Activated CD4-positive, alpha-beta memory T cell treated with anti-CD3 and anti-CD28 coated beads, Interleukin-2, amount 10 ng/mL, durations not matched to agents 7 days and 5 days (primary cell): ENCODE measurements around the gene MCMBP. TPM values are rescaled to one million over a fixed set of nuclear protein-coding genes. Genes with fewer than 3 reads are reported as not detected.
"Not testable (repeated sequence)": the region's sequence is repeated elsewhere in the genome, so short reads cannot be mapped to it uniquely, and the experiment has no call there.

Source experiments
- CTCF ChIA-PET: fragments of 350-600 bp; sonication (Branson Sonifier 250); formaldehyde crosslinking; loops from one replicate; lab custom pipeline; 2021; ENCODE audit warnings: antibody characterized with exemption, inconsistent platforms; lab: Charles Lee
- POLR2A ChIA-PET: fragments of 350-600 bp; sonication (Branson Sonifier 250); formaldehyde crosslinking; loops from one replicate; lab custom pipeline; 2021; ENCODE audit warnings: antibody characterized with exemption; lab: Charles Lee
- DNase-seq: peaks from one replicate; pipeline ENCODE4 v3.0.0-alpha.2; 2020
- H3K27ac Mint-ChIP-seq: one replicate; pipeline ENCODE4 v1.8.0; 2021; ENCODE audit warnings: mild to moderate bottlenecking, mixed read lengths
- H3K27me3 Mint-ChIP-seq: one replicate; pipeline ENCODE4 v1.8.0; 2021; ENCODE audit warnings: mixed read lengths
- H3K36me3 Mint-ChIP-seq: one replicate; pipeline ENCODE4 v1.8.0; 2021; ENCODE audit warnings: low read depth, mixed read lengths
- H3K4me1 Mint-ChIP-seq: one replicate; pipeline ENCODE4 v1.8.0; 2021; ENCODE audit warnings: mixed read lengths
- H3K4me3 Mint-ChIP-seq: one replicate; pipeline ENCODE4 v1.8.0; 2021; ENCODE audit warnings: mild to moderate bottlenecking, mixed read lengths
- H3K9me3 Mint-ChIP-seq: one replicate; pipeline ENCODE4 v1.8.0; 2021; ENCODE audit warnings: mixed read lengths
- total RNA-seq, 2 experiments: library from RNA; stranded (reverse); gene quantifications; one replicate each; pipeline ENCODE4 v1.2.3, GENCODE V29; 2021

MCMBP gene
- total RNA-seq, 2 experiments from 2014 or later: 86.2 to 87.6 TPM

DNA sequence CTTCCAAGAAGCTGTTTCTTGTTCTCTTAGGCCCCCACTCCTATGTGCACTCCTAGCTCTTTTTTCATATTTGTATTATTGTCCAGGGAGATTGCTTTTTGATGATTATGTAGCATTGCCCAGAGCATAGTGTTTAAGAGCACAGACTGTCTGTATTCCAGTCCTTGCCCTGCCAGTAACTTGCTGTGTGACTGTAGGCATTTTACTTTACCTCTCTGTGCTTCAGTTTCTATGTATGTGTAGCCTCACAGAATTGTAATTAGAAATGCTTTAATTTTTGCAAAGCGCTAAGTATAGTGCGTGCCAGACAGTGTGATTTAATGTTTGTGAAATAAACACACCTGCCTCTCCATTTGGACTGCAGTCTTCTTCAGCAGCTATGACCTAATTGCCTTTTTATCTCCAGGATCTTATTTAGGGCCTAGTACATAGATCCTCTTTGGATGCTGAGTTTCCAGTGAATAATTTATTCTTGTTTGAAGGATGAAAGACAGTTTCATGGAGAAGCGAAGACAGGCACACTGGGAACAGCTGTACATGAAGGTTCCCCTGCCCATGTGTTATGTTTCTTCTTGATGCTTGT lies 21.3 kb upstream of the MCMBP start:
- Mint-ChIP-seq H3K9me3 (no peaks in the 10 kb centered on the region), H3K36me3 (peaks cover 38% of the 10 kb centered on the region), H3K4me3 (peak overlapping the region; percentile 99), H3K27me3 (no peaks in the 10 kb centered on the region), H3K27ac (peak overlapping the region; percentile 7), H3K4me1 (peaks cover 53% of the 10 kb centered on the region)
- ChIA-PET CTCF (interaction anchor here (0.7 kb wide), 1 partner anchor 608 kb away, joined by 4 read pairs; no protein-coding TSS in a partner anchor), POLR2A (interaction anchor here (0.6 to 6.2 kb wide), 3 partner anchors 19 to 27 kb away, joined by 3 to 94 read pairs (median 6); partner anchors contain the start of gene MCMBP)
- DNase-seq: no peak

DNA sequence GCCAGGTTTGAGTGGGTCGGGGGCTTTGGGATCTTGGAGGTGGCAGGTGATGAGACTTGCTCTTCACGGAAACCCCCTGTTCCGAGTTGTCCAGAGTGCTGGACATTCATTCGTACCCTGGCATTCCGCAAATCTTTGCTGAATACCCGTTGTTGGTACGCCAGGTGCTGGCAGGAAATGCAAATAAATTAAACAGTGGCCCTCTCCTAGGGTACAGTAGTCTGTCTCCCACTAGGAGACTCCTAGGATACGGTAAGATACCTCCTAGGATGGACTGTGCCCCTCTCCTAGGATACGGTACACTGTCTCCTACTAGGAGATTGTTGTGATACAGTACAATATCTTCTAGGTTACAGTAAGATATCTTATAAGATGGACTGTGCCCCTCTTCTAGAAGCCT lies 20.4 kb upstream of the MCMBP start:
- Mint-ChIP-seq H3K4me1 (peaks cover 45% of the 10 kb centered on the region), H3K36me3 (peaks cover 29% of the 10 kb centered on the region), H3K27ac (peak overlapping the region; percentile 86), H3K27me3 (no peaks in the 10 kb centered on the region), H3K9me3 (no peaks in the 10 kb centered on the region), H3K4me3 (peak overlapping the region; percentile 99)
- peak; percentile 19 for DNase-seq
- ChIA-PET POLR2A (interaction anchor here (0.9 to 6.2 kb wide), 7 partner anchors 9 to 230 kb away, joined by 3 to 94 read pairs (median 4); partner anchors contain the start of gene MCMBP), CTCF (interaction anchor here (1.2 to 3.3 kb wide), 2 partner anchors 20 to 206 kb away, joined by 5 to 29 read pairs; partner anchors contain the start of gene MCMBP)

DNA sequence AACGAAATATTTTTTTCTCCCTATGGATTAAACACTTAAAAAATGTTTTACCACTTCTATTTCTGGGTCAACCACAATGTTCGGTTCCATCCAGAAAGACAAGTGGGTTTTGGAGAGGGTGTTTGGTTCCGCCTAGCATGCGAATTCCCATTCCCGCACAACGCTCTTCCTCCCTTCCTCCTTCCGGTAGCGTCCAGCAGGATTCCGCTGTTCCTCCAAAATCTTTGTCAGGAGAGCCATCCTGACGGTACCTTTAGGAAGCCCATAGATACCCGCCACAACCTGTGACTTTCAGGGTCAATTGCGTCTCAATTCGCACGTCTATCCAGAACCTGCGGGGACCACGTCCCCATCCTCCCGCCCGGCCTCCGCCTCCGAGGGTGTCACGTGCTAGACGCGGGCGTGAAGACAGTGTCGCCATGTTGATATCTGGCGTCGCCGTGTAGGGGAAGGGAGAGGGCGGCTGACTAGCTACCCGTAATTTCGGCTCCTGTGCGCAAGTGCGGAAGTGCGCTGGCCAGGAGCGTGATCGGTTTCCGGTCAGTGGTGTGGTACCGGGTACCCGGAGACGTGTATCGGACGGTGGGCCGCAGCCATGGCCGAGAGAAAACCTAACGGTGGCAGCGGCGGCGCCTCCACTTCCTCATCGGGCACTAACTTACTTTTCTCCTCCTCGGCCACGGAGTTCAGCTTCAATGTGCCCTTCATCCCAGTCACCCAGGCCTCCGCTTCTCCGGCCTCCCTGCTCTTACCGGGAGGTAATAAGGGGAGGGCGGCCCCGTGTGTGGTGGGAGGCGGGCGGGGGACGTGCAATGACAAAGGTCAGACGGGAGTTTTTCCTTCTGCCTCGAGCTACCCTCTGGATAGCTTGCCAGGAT lies 19.8 kb upstream of the MCMBP start, which contains the start of gene SEC23IP:
TSS of gene SEC23IP (plus strand) at position 543 of the 878 bp plus-strand sequence. CDS start at position 596, 53 bp downstream.
- DNase-seq: peak; percentile 94
- peak within 1 kb of the TSS; percentile 99 for H3K4me3 Mint-ChIP-seq
- H3K4me1 Mint-ChIP-seq: peaks cover 45% of the 10 kb centered on the region
- H3K36me3 Mint-ChIP-seq: peaks cover 28% of the 10 kb centered on the region
- H3K9me3 Mint-ChIP-seq: no peaks in the 10 kb centered on the region
- POLR2A ChIA-PET: interaction anchor here (0.5 to 6.2 kb wide), 9 partner anchors 9 to 229 kb away, joined by 3 to 94 read pairs (median 4); partner anchors contain the start of gene MCMBP
- peak within 1 kb of the TSS; percentile 86 for H3K27ac Mint-ChIP-seq
- no peaks in the 10 kb centered on the region for H3K27me3 Mint-ChIP-seq
- CTCF ChIA-PET: interaction anchor here (0.8 to 3.3 kb wide), 3 partner anchors 19 to 206 kb away, joined by 4 to 29 read pairs (median 5); partner anchors contain the start of gene MCMBP

DNA sequence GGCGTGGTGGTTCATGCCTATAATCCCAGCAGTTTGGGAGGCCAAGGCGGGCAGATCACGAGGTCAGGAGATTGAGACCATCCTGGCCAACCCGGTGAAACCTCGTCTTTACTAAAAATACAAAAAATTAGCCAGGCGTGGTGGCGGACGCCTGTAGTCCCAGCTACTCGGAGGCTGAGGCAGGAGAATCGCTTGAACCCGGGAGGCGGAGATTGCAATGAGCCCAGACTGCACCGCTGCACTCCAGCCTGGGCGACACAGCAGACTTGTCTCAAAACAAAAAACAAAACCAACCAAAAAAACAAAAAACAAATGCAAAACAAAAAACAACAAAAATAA lies 19.2 kb upstream of the MCMBP start:
- not testable (repeated sequence) for DNase-seq, H3K27me3 Mint-ChIP-seq, H3K27ac Mint-ChIP-seq, H3K9me3 Mint-ChIP-seq
- H3K36me3 Mint-ChIP-seq: peaks cover 25% of the 10 kb centered on the region
- H3K4me1 Mint-ChIP-seq: peaks cover 40% of the 10 kb centered on the region
- ChIA-PET POLR2A (interaction anchor here (0.5 to 6.2 kb wide), 6 partner anchors 18 to 228 kb away, joined by 3 to 94 read pairs (median 4); partner anchors contain the start of gene MCMBP), CTCF (interaction anchor here (0.6 to 3.3 kb wide), 4 partner anchors 19 to 205 kb away, joined by 3 to 29 read pairs (median 4); partner anchors contain the start of gene MCMBP)
- peak overlapping the region; percentile 99 for H3K4me3 Mint-ChIP-seq

DNA sequence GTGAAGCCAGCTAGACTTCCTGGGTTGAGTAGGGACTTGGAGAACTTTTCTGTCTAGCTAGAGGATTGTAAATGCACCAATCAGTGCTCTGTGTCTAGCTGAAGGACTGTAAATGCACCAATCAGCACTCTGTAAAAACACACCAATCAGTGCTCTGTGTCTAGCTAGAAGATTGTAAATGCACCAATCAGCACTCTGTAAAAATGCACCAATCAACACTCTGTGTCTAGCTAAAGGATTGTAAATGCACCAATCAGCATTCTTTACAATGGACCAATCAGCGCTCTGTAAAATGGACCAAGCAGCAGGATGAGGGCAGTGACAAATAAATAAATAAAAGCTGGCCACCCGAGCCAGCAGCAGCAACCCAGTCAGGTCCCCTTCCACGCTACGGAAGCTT lies 17.7 kb upstream of the MCMBP start:
- not testable (repeated sequence) for H3K27me3 Mint-ChIP-seq
- POLR2A ChIA-PET: interaction anchor here (6.2 kb wide), 1 partner anchor 17 kb away, joined by 94 read pairs; the partner anchor contains the start of gene MCMBP

DNA sequence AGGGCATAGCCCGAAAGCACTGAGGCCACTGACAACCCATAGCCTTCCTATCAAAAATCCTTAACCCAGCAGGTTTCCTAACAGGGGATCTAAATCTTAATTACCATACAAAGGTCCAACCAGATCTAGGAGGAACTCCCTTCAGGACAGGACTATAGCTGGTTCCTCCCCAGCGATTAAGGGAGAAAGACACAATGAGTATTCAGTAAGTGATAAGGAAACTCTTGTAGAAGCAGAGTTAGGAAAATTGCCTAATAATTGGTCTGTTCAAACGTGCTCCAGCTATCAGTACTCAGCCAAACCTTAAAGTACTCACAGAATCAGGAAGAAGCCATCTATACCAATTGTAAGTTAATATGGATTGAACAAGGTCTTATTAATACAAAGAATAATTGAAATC lies 16.6 kb upstream of the MCMBP start:
- POLR2A ChIA-PET, H3K4me3 Mint-ChIP-seq, DNase-seq, CTCF ChIA-PET, H3K27ac Mint-ChIP-seq, H3K36me3 Mint-ChIP-seq, H3K27me3 Mint-ChIP-seq, H3K9me3 Mint-ChIP-seq: not testable (repeated sequence)
- H3K4me1 Mint-ChIP-seq: peaks cover 17% of the 10 kb centered on the region

More for the DNA sequence above, 17.7 kb upstream of the MCMBP start:
- CTCF ChIA-PET: interaction anchor here (0.9 to 3.3 kb wide), 2 partner anchors 17 to 31 kb away, joined by 3 to 29 read pairs; partner anchors contain the start of gene MCMBP
- not testable (repeated sequence) for H3K9me3 Mint-ChIP-seq, H3K27ac Mint-ChIP-seq, DNase-seq, H3K4me3 Mint-ChIP-seq
- peaks cover 15% of the 10 kb centered on the region for H3K36me3 Mint-ChIP-seq
- peaks cover 25% of the 10 kb centered on the region for H3K4me1 Mint-ChIP-seq

DNA sequence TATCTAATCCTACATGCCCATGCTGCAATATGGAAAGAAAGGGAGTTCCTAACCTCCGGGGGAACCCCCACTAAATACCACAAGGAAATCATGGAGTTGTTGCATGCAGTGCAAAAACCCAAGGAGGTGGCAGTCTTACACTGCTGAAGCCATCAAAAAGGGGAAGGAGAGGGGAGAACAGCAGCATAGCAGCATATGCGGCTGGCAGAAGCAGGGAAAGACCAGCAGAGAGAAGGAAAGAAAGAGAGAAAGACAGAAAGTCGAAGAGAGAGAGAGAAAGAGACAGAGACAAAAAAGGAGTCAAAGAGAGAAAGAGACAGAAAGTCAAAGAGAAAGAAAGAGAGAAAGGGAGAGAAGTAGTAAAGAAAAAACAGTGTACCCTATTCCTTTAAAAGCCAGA lies 16.1 kb upstream of the MCMBP start:
- H3K4me3 Mint-ChIP-seq, CTCF ChIA-PET: not testable (repeated sequence)

DNA sequence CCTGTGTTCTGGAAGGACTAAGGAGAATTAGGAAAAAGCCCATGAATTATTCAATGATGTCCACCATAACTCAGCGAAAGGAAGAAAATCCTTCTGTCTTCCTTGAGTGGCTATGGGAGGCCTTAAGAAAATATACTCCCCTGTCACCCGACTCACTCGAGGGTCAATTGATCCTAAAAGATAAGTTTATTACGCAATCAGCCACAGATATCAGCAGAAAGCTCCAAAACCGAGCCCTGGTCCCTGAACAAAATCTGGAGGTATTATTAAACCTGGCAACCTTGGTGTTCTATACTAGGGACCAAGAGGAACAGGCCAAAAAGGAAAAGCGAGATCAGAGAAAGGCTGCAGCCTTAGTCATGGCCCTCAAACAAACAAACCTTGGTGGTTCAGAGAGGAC lies 13.4 kb upstream of the MCMBP start:
- CTCF ChIA-PET, H3K9me3 Mint-ChIP-seq, H3K4me1 Mint-ChIP-seq, POLR2A ChIA-PET, H3K27ac Mint-ChIP-seq, H3K36me3 Mint-ChIP-seq, H3K27me3 Mint-ChIP-seq, DNase-seq, H3K4me3 Mint-ChIP-seq: not testable (repeated sequence)

More for the DNA sequence above, 16.1 kb upstream of the MCMBP start:
- POLR2A ChIA-PET, H3K9me3 Mint-ChIP-seq, H3K27me3 Mint-ChIP-seq, H3K36me3 Mint-ChIP-seq, DNase-seq, H3K27ac Mint-ChIP-seq: not testable (repeated sequence)
- peaks cover 12% of the 10 kb centered on the region for H3K4me1 Mint-ChIP-seq

DNA sequence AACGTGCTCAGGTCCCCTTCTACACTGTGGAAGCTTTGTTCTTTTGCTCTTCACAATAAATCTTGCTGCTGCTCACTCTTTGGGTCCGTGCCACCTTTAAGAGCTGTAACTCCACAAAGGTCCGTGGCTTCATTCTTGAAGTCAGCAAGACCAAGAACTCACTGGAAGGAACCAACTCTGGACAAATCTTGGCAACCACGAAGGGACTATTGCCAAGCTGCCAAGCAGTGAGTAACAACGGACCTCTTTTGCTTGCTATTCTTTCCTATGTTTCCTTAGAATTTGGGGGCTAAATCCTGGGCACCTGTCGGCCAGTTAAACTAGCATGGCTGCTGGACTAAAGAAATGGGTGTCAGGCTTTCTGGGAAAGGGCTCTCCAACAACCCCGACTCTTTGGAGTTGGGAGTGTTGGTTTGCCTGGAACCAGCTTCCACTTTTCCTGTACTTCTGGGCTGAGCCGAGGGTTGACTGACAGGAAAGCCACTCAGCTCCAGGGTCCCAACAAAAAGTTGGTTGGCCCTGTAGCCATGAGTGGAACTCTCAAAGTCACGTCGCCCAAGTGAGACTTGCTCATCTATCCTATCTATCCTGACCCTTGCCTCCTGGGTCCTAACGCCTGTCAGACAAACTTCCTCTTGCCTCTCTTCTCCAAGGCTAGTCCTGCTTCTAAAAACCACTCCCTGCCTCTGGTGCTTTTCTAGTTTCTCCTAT lies 11.4 kb upstream of the MCMBP start:
- not testable (repeated sequence) for H3K9me3 Mint-ChIP-seq, H3K4me3 Mint-ChIP-seq, H3K27me3 Mint-ChIP-seq, DNase-seq, H3K27ac Mint-ChIP-seq, H3K4me1 Mint-ChIP-seq, H3K36me3 Mint-ChIP-seq
- CTCF ChIA-PET: interaction anchor here (1.4 to 1.6 kb wide), 2 partner anchors 11 to 25 kb away, joined by 4 to 6 read pairs; partner anchors contain the start of gene MCMBP
- POLR2A ChIA-PET: interaction anchor here (1.0 to 2.3 kb wide), 2 partner anchors 9 to 11 kb away, joined by 3 to 13 read pairs; partner anchors contain the start of genes MCMBP and SEC23IP

DNA sequence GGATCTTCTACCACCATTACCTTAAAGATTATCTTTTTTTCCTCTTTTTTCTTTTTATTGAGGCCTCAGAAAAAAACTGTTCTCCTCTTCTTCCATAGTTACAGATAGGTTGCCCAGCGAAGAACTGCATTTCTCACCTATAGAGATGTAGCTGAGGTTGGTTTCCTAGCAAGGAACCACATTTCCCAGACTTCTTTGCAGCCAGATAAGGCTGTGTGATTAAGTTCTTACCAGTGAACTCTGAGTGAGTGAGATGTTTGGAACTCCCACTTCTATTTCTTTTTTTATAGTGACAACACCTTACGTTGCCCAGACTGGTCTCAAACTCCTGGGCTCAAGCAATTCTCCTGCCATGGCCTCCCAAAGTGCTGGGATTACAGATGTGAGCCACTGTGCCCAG lies 5.9 kb upstream of the MCMBP start:
- Mint-ChIP-seq H3K36me3 (no peaks in the 10 kb centered on the region), H3K9me3 (no peaks in the 10 kb centered on the region), H3K27ac (no peak overlapping the region), H3K4me3 (no peak overlapping the region), H3K4me1 (peaks cover 11% of the 10 kb centered on the region), H3K27me3 (no peaks in the 10 kb centered on the region)
- no peak for DNase-seq
- CTCF ChIA-PET: no interaction called here
- POLR2A ChIA-PET: no interaction called here

DNA sequence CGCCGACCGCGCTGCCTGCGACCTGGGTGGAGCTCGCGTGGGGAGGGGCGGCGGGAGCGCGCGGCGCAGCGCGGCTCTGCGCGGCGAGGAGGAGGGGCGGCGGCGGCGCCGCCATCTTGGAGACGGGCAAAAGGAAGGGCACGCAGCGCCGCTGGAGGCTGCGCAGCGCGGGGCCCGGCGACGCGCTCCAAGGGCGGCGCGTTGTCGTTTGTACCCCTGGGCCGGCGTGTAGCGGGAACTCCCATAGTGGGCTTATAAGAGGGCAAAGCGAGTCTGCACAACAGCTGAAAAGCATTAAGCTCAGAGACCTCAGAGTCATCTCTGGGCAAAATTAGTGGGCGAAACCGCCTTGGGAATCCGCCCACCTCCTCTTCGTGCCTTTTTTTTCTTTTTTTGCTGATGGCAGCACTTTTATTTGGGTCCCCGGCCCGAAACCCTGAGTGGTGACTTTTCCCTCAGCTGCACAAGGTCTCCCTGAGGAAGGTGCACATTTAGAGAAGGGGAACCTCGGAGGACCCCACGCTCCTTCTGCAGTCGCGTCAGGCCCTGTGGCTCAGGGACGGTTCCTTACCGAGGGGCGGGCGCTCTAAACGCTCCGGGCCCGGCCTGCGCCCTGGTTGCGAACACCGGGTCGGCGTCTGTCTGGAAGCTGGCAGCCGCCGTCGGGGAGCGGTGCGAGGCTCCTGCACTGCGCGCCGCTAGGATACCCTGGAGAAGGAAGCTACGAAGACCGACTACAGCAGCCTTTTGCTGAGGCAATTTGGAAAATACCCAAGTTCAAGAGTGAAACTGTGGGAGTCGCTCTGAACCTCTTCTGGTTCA lies 428 bp upstream of the MCMBP start:
- H3K27me3 Mint-ChIP-seq: no peaks in the 10 kb centered on the region
- CTCF ChIA-PET: interaction anchor here (0.6 to 5.9 kb wide), 10 partner anchors 11 to 666 kb away, joined by 3 to 51 read pairs (median 5); partner anchors contain the start of genes GRK5 and SEC23IP
- peak; percentile 91 for DNase-seq
- peak overlapping the region; percentile 82 for H3K27ac Mint-ChIP-seq
- H3K4me3 Mint-ChIP-seq: peak overlapping the region; percentile 78
- H3K36me3 Mint-ChIP-seq: peaks cover 18% of the 10 kb centered on the region
- peaks cover 35% of the 10 kb centered on the region for H3K4me1 Mint-ChIP-seq
- POLR2A ChIA-PET: interaction anchor here (0.7 to 5.1 kb wide), 21 partner anchors 9 to 795 kb away, joined by 3 to 94 read pairs (median 5); partner anchors contain the start of genes BAG3, EIF3A, INPP5F and SEC23IP
- no peaks in the 10 kb centered on the region for H3K9me3 Mint-ChIP-seq
